HepG2 (cell line): ENCODE results near the gene NT5DC2. TPM values are rescaled to one million over a fixed set of nuclear protein-coding genes. Genes with fewer than 3 reads are reported as not detected.

Source experiments
- DDIT3 ChIP-seq: sonication (generic); formaldehyde crosslinking; IDR thresholded peaks from 2 replicates; pipeline ENCODE4 v1.4.0; 2020; ENCODE audit warnings: mild to moderate bottlenecking, missing genetic modification reagents
- HNF1A ChIP-seq, 2 experiments: sonication (generic) in 1 of 2; formaldehyde crosslinking in 1 of 2; IDR thresholded peaks; 2 replicates each; pipeline versions ENCODE4 v1.4.0 to v1.6.1; 2016 to 2020; ENCODE audit warnings: borderline replicate concordance in 1 of 2, low read depth in 1 of 2, mild to moderate bottlenecking in 1 of 2, missing genetic modification reagents in 1 of 2
- PITX1 ChIP-seq: sonication (generic); formaldehyde crosslinking; IDR thresholded peaks from 2 replicates; pipeline ENCODE4 v1.5.1; 2020; ENCODE audit warnings: mild to moderate bottlenecking, missing genetic modification reagents
- POLR2G ChIP-seq: fragments of 200-400 bp; formaldehyde crosslinking; IDR thresholded peaks from 2 replicates; pipeline ENCODE4 v1.6.1; 2018; ENCODE audit warnings: mild to moderate bottlenecking, low read depth, low read length, moderate library complexity
- RCOR2 ChIP-seq: IDR thresholded peaks from 2 replicates; pipeline ENCODE4 v1.6.1; 2016; ENCODE audit warnings: missing biosample characterization, missing genetic modification reagents
- ZFAT ChIP-seq: sonication (generic); formaldehyde crosslinking; conservative IDR thresholded peaks from 2 replicates; pipeline ENCODE4 v1.8.1; 2023; ENCODE audit warnings: missing genetic modification reagents, inconsistent platforms
- ZFP41 ChIP-seq: sonication (generic); formaldehyde crosslinking; IDR thresholded peaks from 2 replicates; pipeline ENCODE4 v1.4.0; 2020; ENCODE audit warnings: mild to moderate bottlenecking, missing genetic modification reagents, borderline replicate concordance
- ZHX2 ChIP-seq, 2 experiments: sonication (generic) in 1 of 2; formaldehyde crosslinking in 1 of 2; IDR thresholded peaks; 2 replicates each; pipeline versions ENCODE4 v1.6.1 to v1.9.0; 2014 to 2022; ENCODE audit warnings: antibody characterized with exemption in 1 of 2, borderline replicate concordance in 1 of 2, inconsistent platforms in 1 of 2, low read depth in 1 of 2, missing genetic modification reagents in 1 of 2
- ZNF670 ChIP-seq: sonication (generic); formaldehyde crosslinking; IDR thresholded peaks from 2 replicates; pipeline ENCODE4 v1.8.0; 2022; ENCODE audit warnings: mild to moderate bottlenecking, missing genetic modification reagents, borderline replicate concordance
- ZNF83 ChIP-seq: sonication (generic); formaldehyde crosslinking; IDR thresholded peaks from 2 replicates; pipeline ENCODE4 v1.4.0; 2020; ENCODE audit warnings: missing genetic modification reagents, mild to moderate bottlenecking, borderline replicate concordance
- ZSCAN9 ChIP-seq: IDR thresholded peaks from 2 replicates; pipeline ENCODE4 v1.6.1; 2016; ENCODE audit warnings: borderline replicate concordance
- ZXDC ChIP-seq: sonication (generic); formaldehyde crosslinking; IDR thresholded peaks from 2 replicates; pipeline ENCODE4 v1.5.0; 2020; ENCODE audit warnings: mild to moderate bottlenecking, missing genetic modification reagents
- polyA plus RNA-seq, 8 experiments: library from polyadenylated mRNA; depleted of rRNA in 3 of 8; stranded (reverse) in 7 of 8; unstranded in 1 of 8; fragments of >200 nt; fragmentation: Illumina TruSeq in 4 of 8; extraction: Trizol in 4 of 8; gene quantifications; 2 replicates each; pipeline versions ENCODE4 v1.2.1 to v1.2.3, GENCODE V29; 2011 to 2016; ENCODE audit warnings: low read depth in 4 of 8, missing spikeins in 1 of 8, mixed read lengths in 1 of 8; ENCODE audit not compliant: insufficient read depth in 1 of 8
- total RNA-seq, 5 experiments: library from RNA; depleted of rRNA; stranded (reverse); fragments of >200 nt; fragmentation: Illumina TruSeq; extraction: Trizol; gene quantifications; 2 replicates each; pipeline ENCODE4 v1.2.3, GENCODE V29; 2016; ENCODE audit warnings: low read depth in 1 of 5

The NT5DC2 gene
- total and polyA plus RNA-seq, 2 of the 13 experiments (the other 11 are each of a cell fraction or from before 2014, with no cell fraction given), result 131 to 240 TPM

- no peak for TF ChIP-seq DDIT3 (CRISPR knock-in tag)
- no peak; the same call in 1 of the 2 replicates for TF ChIP-seq ZSCAN9 (CRISPR knock-in tag)
- TF ChIP-seq POLR2G, result peak; percentile 36; the same call in 1 of the 2 replicates
- 0 out of 2 replicates have a peak, but pooled peaks have one; percentile 54 for TF ChIP-seq ZXDC (CRISPR knock-in tag)
- TF ChIP-seq ZHX2 (IDR thresholded peaks at IDR 0.05; ENCODE audit: low read depth), result no peak
- TF ChIP-seq ZHX2 (CRISPR knock-in tag; IDR thresholded peaks at IDR 0.05; ENCODE audit: borderline replicate concordance), result no peak
- TF ChIP-seq ZNF83, result no peak
- TF ChIP-seq RCOR2 (CRISPR knock-in tag), result 0 out of 2 replicates have a peak, but pooled peaks have one; percentile 18
- TF ChIP-seq HNF1A (IDR thresholded peaks at IDR 0.05; ENCODE audit: low read depth), result no peak
- 0 out of 2 replicates have a peak, but pooled peaks have one; percentile 7 for TF ChIP-seq HNF1A (CRISPR knock-in tag; IDR thresholded peaks at IDR 0.05; ENCODE audit: borderline replicate concordance)
- no peak for TF ChIP-seq PITX1 (CRISPR knock-in tag)
- TF ChIP-seq ZNF670, result no peak
- no peak for TF ChIP-seq ZFAT (CRISPR knock-in tag)
- TF ChIP-seq ZFP41 (CRISPR knock-in tag), result no peak
Observed at GRCh38 chr3:52534281-52535183, 875 bp upstream of the NT5DC2 start (continued).
